ENCODE measurements around the gene NAA16. TPM values are rescaled to one million over a fixed set of nuclear protein-coding genes. Genes with fewer than 3 reads are reported as not detected.

NAA16 gene
- total RNA-seq, 1 donor from 2014 or later = 6.5 TPM

- Histone ChIP-seq H3K4me1 (no peaks in the 10 kb centered on the region), H3K27ac (replicated peaks) (no peak overlapping the region), H3K27me3 (ENCODE audit: low read depth) (no peaks in the 10 kb centered on the region), H3K36me3 (no peaks in the 10 kb centered on the region), H3K4me3 (no peak overlapping the region), H3K9me3 (replicated peaks) (peaks cover 5% of the 10 kb centered on the region)
- DNase-seq = no peak
- intact Hi-C loops (cut with micrococcal nuclease) = no loop called here
- TF ChIP-seq CTCF (IDR thresholded peaks at IDR 0.05; ENCODE audit: borderline replicate concordance) = no peak
Observed at GRCh38 chr13:41405367-41405766, 94.3 kb downstream of the NAA16 start.

GRCh38 chr13:41407380-41407779, 96.3 kb downstream of the NAA16 start:
- H3K4me1 ChIP-seq = no peaks in the 10 kb centered on the region
- peaks cover 5% of the 10 kb centered on the region for H3K9me3 ChIP-seq (replicated peaks)
- H3K27me3 ChIP-seq (ENCODE audit: low read depth) = no peaks in the 10 kb centered on the region
- H3K4me3 ChIP-seq = no peak overlapping the region
- TF ChIP-seq CTCF (IDR thresholded peaks at IDR 0.05; ENCODE audit: borderline replicate concordance) = no peak
- H3K27ac ChIP-seq (replicated peaks) = no peak overlapping the region
- no peak for DNase-seq
- H3K36me3 ChIP-seq = no peaks in the 10 kb centered on the region
- intact Hi-C loops (cut with micrococcal nuclease) = no loop called here

GRCh38 chr13:41408121-41408520, 97.1 kb downstream of the NAA16 start:
- H3K4me3 ChIP-seq = no peak overlapping the region
- peaks cover 5% of the 10 kb centered on the region for H3K9me3 ChIP-seq (replicated peaks)
- TF ChIP-seq CTCF (IDR thresholded peaks at IDR 0.05; ENCODE audit: borderline replicate concordance) = no peak
- H3K36me3 ChIP-seq = no peaks in the 10 kb centered on the region
- no peaks in the 10 kb centered on the region for H3K27me3 ChIP-seq (ENCODE audit: low read depth)
- H3K4me1 ChIP-seq = no peaks in the 10 kb centered on the region
- DNase-seq = no peak
- no peak overlapping the region for H3K27ac ChIP-seq (replicated peaks)
- intact Hi-C loops (cut with micrococcal nuclease) = no loop called here

GRCh38 chr13:41408746-41409145, 97.7 kb downstream of the NAA16 start:
- DNase-seq = no peak
- H3K9me3 ChIP-seq (replicated peaks) = peaks cover 5% of the 10 kb centered on the region
- no peak overlapping the region for H3K27ac ChIP-seq (replicated peaks)
- H3K4me3 ChIP-seq = no peak overlapping the region
- no peak for TF ChIP-seq CTCF (IDR thresholded peaks at IDR 0.05; ENCODE audit: borderline replicate concordance)
- intact Hi-C loops (cut with micrococcal nuclease) = no loop called here
- no peaks in the 10 kb centered on the region for H3K4me1 ChIP-seq
- no peaks in the 10 kb centered on the region for H3K36me3 ChIP-seq
- no peaks in the 10 kb centered on the region for H3K27me3 ChIP-seq (ENCODE audit: low read depth)

GRCh38 chr13:41409611-41410010, 98.5 kb downstream of the NAA16 start:
- no peak for DNase-seq
- H3K36me3 ChIP-seq = no peaks in the 10 kb centered on the region
- no peaks in the 10 kb centered on the region for H3K4me1 ChIP-seq
- no peak for TF ChIP-seq CTCF (IDR thresholded peaks at IDR 0.05; ENCODE audit: borderline replicate concordance)
- H3K27ac ChIP-seq (replicated peaks) = no peak overlapping the region
- no peak overlapping the region for H3K4me3 ChIP-seq
- H3K9me3 ChIP-seq (replicated peaks) = peaks cover 5% of the 10 kb centered on the region
- no peaks in the 10 kb centered on the region for H3K27me3 ChIP-seq (ENCODE audit: low read depth)
- intact Hi-C loops (cut with micrococcal nuclease) = loop anchor here (10.0 kb wide), 1 partner anchor 245 kb away; no protein-coding TSS in a partner anchor

GRCh38 chr13:41411060-41411459, 100.0 kb downstream of the NAA16 start:
- intact Hi-C loops (cut with micrococcal nuclease) = loop anchor here (10.0 kb wide), 1 partner anchor 244 kb away; no protein-coding TSS in a partner anchor
- no peaks in the 10 kb centered on the region for H3K4me1 ChIP-seq
- H3K27me3 ChIP-seq (ENCODE audit: low read depth) = no peaks in the 10 kb centered on the region
- TF ChIP-seq CTCF (IDR thresholded peaks at IDR 0.05; ENCODE audit: borderline replicate concordance) = no peak
- H3K4me3 ChIP-seq = no peak overlapping the region
- H3K9me3 ChIP-seq (replicated peaks) = peaks cover 5% of the 10 kb centered on the region
- no peak for DNase-seq
- no peak overlapping the region for H3K27ac ChIP-seq (replicated peaks)
- no peaks in the 10 kb centered on the region for H3K36me3 ChIP-seq
